NB4 (cell line): ENCODE results near the gene SLC12A6.

Source experiments
- CTCF ChIP-seq: IDR thresholded peaks from one replicate; pipeline ENCODE4 v1.5.1; 2012; ENCODE audit warnings: low read depth, low read length
- MAX ChIP-seq: IDR thresholded peaks from 2 replicates; pipeline ENCODE4 v1.6.1; 2011; ENCODE audit warnings: low read depth, low read length
- POLR2A ChIP-seq: IDR thresholded peaks from 2 replicates; pipeline ENCODE4 v1.6.1; 2011; ENCODE audit warnings: mild to moderate bottlenecking; ENCODE audit not compliant: insufficient read length; ENCODE audit errors: extremely low read depth

GRCh38 chr15:34366271-34367065 lies 28.9 kb upstream of the SLC12A6 start:
- TF ChIP-seq MAX (peak; percentile 77), CTCF (no peak), POLR2A (no peak)
